CD14-positive monocyte (primary cell): ENCODE results near the gene GPRC5C. TPM values are rescaled to one million over a fixed set of nuclear protein-coding genes. Genes with fewer than 3 reads are reported as not detected.

Experiments used
- DNase-seq, 3 donors: peaks; one replicate each; pipeline ENCODE4 v3.0.0-alpha.2; 2011 to 2022
- H2AFZ ChIP-seq: 2 replicates; pipeline ENCODE4 v1.6.0; 2012; ENCODE audit warnings: mild to moderate bottlenecking, low read depth, low read length, inconsistent platforms; ENCODE audit not compliant: insufficient read depth, poor library complexity, severe bottlenecking
- H3K27ac ChIP-seq, 2 donors: 1 replicate in 1 of 2; 2 replicates in 1 of 2; pipeline ENCODE4 v1.5.1; 2012 to 2013; ENCODE audit warnings: low read length in 2 of 2, control low read depth in 1 of 2, inconsistent platforms in 1 of 2, low read depth in 1 of 2, mild to moderate bottlenecking in 1 of 2
- H3K27me3 ChIP-seq, 2 donors: one replicate each; pipeline versions ENCODE4 v1.6.0 to v1.6.1; 2011 to 2013; ENCODE audit warnings: low read length in 2 of 2; ENCODE audit not compliant: control insufficient read depth in 2 of 2, insufficient read depth in 2 of 2
- H3K36me3 ChIP-seq, 2 donors: replicated peaks in 1 of 2; 1 replicate in 1 of 2; 2 replicates in 1 of 2; pipeline versions ENCODE4 v1.5.1 to v1.6.1; 2012 to 2013; ENCODE audit warnings: low read length in 2 of 2, control low read depth in 1 of 2, inconsistent platforms in 1 of 2, mild to moderate bottlenecking in 1 of 2; ENCODE audit not compliant: insufficient read depth in 2 of 2, control insufficient read depth in 1 of 2
- H3K4me1 ChIP-seq, 2 donors: 1 replicate in 1 of 2; 2 replicates in 1 of 2; pipeline versions ENCODE4 v1.5.1 to v1.6.1; 2012 to 2013; ENCODE audit warnings: low read length in 2 of 2, control low read depth in 1 of 2, inconsistent platforms in 1 of 2, mild to moderate bottlenecking in 1 of 2, moderate library complexity in 1 of 2; ENCODE audit not compliant: insufficient read depth in 2 of 2, control insufficient read depth in 1 of 2
- H3K4me2 ChIP-seq: replicated peaks from 2 replicates; pipeline ENCODE3; 2012; ENCODE audit warnings: low read length, moderate library complexity, mild to moderate bottlenecking; ENCODE audit not compliant: poor library complexity, severe bottlenecking; ENCODE audit errors: extremely low read depth
- H3K4me3 ChIP-seq, 3 experiments: fragments of 200-600 bp in 1 of 3; sonication (generic) in 1 of 3; replicated peaks in 1 of 3; 1 replicate in 2 of 3; 2 replicates in 1 of 3; pipeline ENCODE4 v1.5.1; 2011 to 2013; ENCODE audit warnings: low read length in 3 of 3, mild to moderate bottlenecking in 3 of 3, control low read depth in 2 of 3, low read depth in 2 of 3, inconsistent platforms in 1 of 3, moderate library complexity in 1 of 3
- H3K79me2 ChIP-seq: 2 replicates; pipeline ENCODE4 v1.6.0; 2012; ENCODE audit warnings: mild to moderate bottlenecking, control low read depth, inconsistent platforms, low read length, moderate library complexity; ENCODE audit not compliant: insufficient read depth
- H3K9ac ChIP-seq: 2 replicates; pipeline ENCODE4 v1.6.0; 2017; ENCODE audit warnings: low read length, mild to moderate bottlenecking; ENCODE audit not compliant: insufficient read depth, poor library complexity, severe bottlenecking
- H3K9me3 ChIP-seq, 2 donors: replicated peaks in 1 of 2; 1 replicate in 1 of 2; 2 replicates in 1 of 2; pipeline versions ENCODE4 v1.5.1 to v1.6.1; 2012 to 2013; ENCODE audit warnings: low read length in 2 of 2, control low read depth in 1 of 2; ENCODE audit not compliant: control insufficient read depth in 1 of 2, insufficient read depth in 1 of 2
- H4K20me1 ChIP-seq: 2 replicates; pipeline ENCODE4 v1.6.0; 2012; ENCODE audit warnings: mild to moderate bottlenecking, low read length, control low read depth, moderate library complexity; ENCODE audit not compliant: insufficient read depth
- H3K27ac Mint-ChIP-seq, 7 donors: one replicate each; pipeline ENCODE4 v1.8.0; 2020; ENCODE audit warnings: mild to moderate bottlenecking in 7 of 7, mixed read lengths in 7 of 7, moderate library complexity in 6 of 7, inconsistent platforms in 2 of 7
- H3K27me3 Mint-ChIP-seq, 3 donors: one replicate each; pipeline ENCODE4 v1.8.0; 2021 to 2022; ENCODE audit warnings: low read depth in 3 of 3, mild to moderate bottlenecking in 3 of 3, mixed read lengths in 3 of 3, moderate library complexity in 3 of 3, inconsistent platforms in 1 of 3
- H3K36me3 Mint-ChIP-seq, 2 donors: one replicate each; pipeline ENCODE4 v1.8.0; 2020; ENCODE audit warnings: mixed read lengths in 2 of 2, inconsistent platforms in 1 of 2, mild to moderate bottlenecking in 1 of 2
- H3K4me1 Mint-ChIP-seq: one replicate; pipeline ENCODE4 v1.8.0; 2020; ENCODE audit warnings: mild to moderate bottlenecking, mixed read lengths
- H3K4me3 Mint-ChIP-seq, 2 donors: one replicate each; pipeline ENCODE4 v1.8.0; 2020; ENCODE audit warnings: mild to moderate bottlenecking in 2 of 2, mixed read lengths in 2 of 2, moderate library complexity in 1 of 2
- H3K9me3 Mint-ChIP-seq, 7 donors: one replicate each; pipeline ENCODE4 v1.8.0; 2020 to 2022; ENCODE audit warnings: mixed read lengths in 7 of 7, mild to moderate bottlenecking in 6 of 7, moderate library complexity in 6 of 7, inconsistent platforms in 2 of 7
- CTCF ChIP-seq: fragments of 200-600 bp; IDR thresholded peaks from one replicate; pipeline ENCODE4 v1.8.0; 2022; ENCODE audit warnings: antibody characterized with exemption, mild to moderate bottlenecking
- WGBS: methylation state at CpG from one replicate; pipeline ENCODE4 v1.1.5; 2013; ENCODE audit warnings: missing lambda C conversion rate; ENCODE audit not compliant: insufficient coverage; 5-methylcytosine and 5-hydroxymethylcytosine counted together
- intact Hi-C, 2 donors: fragments of 100-400 bp; cut with micrococcal nuclease; formaldehyde crosslinking; loops; one replicate each; pipeline versions ENCODE4 v1.15.0 to v1.15.1; 2023
- polyA plus RNA-seq, 3 donors: library from polyadenylated mRNA; depleted of rRNA in 1 of 3; unstranded in 2 of 3; stranded (reverse) in 1 of 3; fragments of 300-500 nt in 2 of 3; fragments of >200 nt in 1 of 3; fragmentation: Illumina TruSeq in 2 of 3; gene quantifications; 1 replicate in 2 of 3; 2 replicates in 1 of 3; pipeline ENCODE4 v1.2.3, GENCODE V29; 2012 to 2021

GPRC5C gene
- polyA plus RNA-seq, 3 donors: 0.47 to 3.3 (median 1.9) TPM

DNA sequence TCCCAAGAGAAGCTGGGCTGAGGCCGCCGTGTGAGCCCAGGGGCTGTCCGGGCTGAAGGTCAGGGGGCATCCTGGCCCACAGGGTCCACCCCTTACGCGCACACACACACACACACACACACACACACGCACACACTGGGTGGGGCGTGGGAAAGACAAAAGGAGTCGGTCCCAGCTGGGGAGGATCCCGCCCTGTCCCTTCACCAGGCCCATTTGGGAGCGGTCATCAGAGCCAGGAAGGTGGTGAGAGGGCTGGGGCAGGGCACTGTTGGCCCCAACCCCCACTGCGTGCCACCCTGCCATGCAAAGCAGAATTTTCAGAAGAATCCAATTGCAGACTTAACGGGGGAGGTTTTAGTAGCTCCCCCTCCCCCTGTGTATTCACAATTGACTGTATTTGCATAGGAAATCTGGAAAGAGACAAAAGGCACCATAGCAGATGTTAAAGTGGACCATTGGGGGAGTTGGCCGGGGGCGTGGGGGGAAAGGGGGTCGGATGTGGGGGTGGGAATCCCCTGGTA is 23.2 kb downstream of the GPRC5C start:
- Histone ChIP-seq H3K79me2 (no peaks in the 10 kb centered on the region), H3K4me2 (no peak overlapping the region), H3K4me1 (peaks cover 19 to 28% of the 10 kb centered on the region in 2 donors), H3K9me3 (no peaks in the 10 kb centered on the region), H3K27ac (no peak overlapping the region), H3K9ac (peak overlapping the region; percentile 60), H3K27me3 (peaks cover 0 to 8% of the 10 kb centered on the region in 2 donors), H3K4me3 (no peak overlapping the region), H3K36me3 (no peaks in the 10 kb centered on the region), H2AFZ (peak overlapping the region; percentile 85), H4K20me1 (no peaks in the 10 kb centered on the region)
- WGBS: 97% methylated on average over 6 of the region's 15 CpGs
- peaks cover 9 to 27% (median 11%) of the 10 kb centered on the region in 3 donors for H3K27me3 Mint-ChIP-seq
- H3K36me3 Mint-ChIP-seq: peaks cover 0 to 2% of the 10 kb centered on the region in 2 donors
- TF ChIP-seq CTCF: no peak
- peaks cover 23% of the 10 kb centered on the region for H3K4me1 Mint-ChIP-seq
- H3K9me3 Mint-ChIP-seq: no peaks in the 10 kb centered on the region
- DNase-seq: no peak
- intact Hi-C loops: loop anchor here (5.0 kb wide), 1 partner anchor 37 kb away; no protein-coding TSS in a partner anchor
- peak overlapping the region in 1 of 7 donors; percentile 46 for H3K27ac Mint-ChIP-seq
- no peak overlapping the region for H3K4me3 Mint-ChIP-seq

DNA sequence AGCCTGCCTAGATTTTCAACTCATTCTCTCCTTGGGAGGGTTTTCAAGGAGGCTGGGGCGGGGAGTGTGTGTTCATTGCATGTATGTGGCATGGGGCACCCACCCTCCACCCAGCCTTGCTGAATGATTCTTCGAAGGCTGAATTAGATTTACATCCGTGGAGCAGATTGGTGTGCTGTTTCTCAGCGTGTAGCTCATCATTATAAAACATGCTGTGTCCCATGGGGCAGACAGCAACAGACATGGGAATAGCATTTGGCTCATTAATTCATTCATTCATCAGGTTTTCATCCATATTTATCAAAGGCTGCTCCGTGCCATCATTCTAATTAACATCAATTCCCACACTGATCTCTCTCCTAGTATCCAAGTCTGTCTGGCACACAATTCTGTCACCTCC is 23.9 kb downstream of the GPRC5C start:
- Mint-ChIP-seq H3K9me3 (no peaks in the 10 kb centered on the region), H3K27me3 (peaks cover 9 to 25% (median 11%) of the 10 kb centered on the region in 3 donors), H3K4me3 (no peak overlapping the region), H3K36me3 (peaks cover 0 to 2% of the 10 kb centered on the region in 2 donors), H3K27ac (peak overlapping the region in 1 of 7 donors; percentile 26), H3K4me1 (peaks cover 24% of the 10 kb centered on the region)
- no peak overlapping the region for H2AFZ ChIP-seq
- 100% methylated on average over 4 of the region's 5 CpGs for WGBS
- H3K79me2 ChIP-seq: no peaks in the 10 kb centered on the region
- no peak for DNase-seq
- intact Hi-C loops: loop anchor here (2.0 to 5.0 kb wide), 2 partner anchors 36 to 77 kb away; no protein-coding TSS in a partner anchor
- no peak overlapping the region for H3K4me3 ChIP-seq
- no peak overlapping the region for H3K4me2 ChIP-seq
- TF ChIP-seq CTCF: no peak
- H3K36me3 ChIP-seq: no peaks in the 10 kb centered on the region
- H3K9me3 ChIP-seq: no peaks in the 10 kb centered on the region
- H3K27ac ChIP-seq: no peak overlapping the region
- H3K27me3 ChIP-seq: peaks cover 0 to 8% of the 10 kb centered on the region in 2 donors
- H3K4me1 ChIP-seq: peaks cover 19 to 28% of the 10 kb centered on the region in 2 donors
- no peaks in the 10 kb centered on the region for H4K20me1 ChIP-seq
- no peak overlapping the region for H3K9ac ChIP-seq
